Right hindlimb (tissue), 1 donor: ENCODE data around the gene SH3BGRL3.
"Not testable (repeated sequence)": the region's sequence is repeated elsewhere in the genome, so short reads cannot be mapped to it uniquely, and the experiment has no call there.

Source experiments
- DNase-seq: peaks from one replicate; pipeline ENCODE4 v3.0.0-alpha.2; 2018

The SH3BGRL3 gene

DNA sequence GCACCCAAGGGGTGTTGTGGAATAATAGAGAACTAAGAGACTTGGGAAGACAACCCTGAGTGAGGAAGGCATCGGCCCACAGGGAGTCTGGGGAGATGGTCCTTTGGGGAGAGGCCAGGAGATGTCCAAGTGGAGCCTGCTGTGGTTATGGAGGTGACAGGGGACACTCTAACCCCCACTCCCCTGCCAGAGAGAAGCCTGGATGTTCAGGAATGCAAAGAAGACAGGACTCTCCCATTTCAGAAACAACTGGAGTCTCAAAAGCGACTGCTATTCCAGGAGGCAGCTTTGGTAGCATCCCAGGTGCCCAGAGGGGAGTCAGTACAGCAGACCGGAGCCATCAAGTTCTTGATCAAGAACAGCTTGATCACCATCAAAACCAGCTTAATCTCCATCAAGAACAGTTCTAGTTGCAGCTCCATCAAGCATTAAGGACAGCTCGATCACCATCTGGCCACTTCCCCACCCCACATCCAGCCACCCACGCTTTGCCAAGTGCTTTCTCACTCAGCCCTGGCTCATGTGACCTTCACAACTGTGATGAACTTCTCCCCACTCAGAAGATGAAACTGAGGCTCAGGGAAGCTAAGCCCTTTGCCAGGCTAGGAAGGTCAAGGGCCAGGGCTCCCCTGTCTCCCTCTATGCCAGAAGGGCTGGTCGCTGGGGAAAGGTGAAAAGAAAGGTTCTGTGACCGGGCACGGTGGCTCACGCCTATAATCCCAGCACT is 38.6 kb downstream of the SH3BGRL3 start:
- DNase-seq, result no peak

GRCh38 chr1:26320896-26321295 is 41.0 kb downstream of the SH3BGRL3 start:
- DNase-seq, result no peak

GRCh38 chr1:26321315-26322041 is 41.6 kb downstream of the SH3BGRL3 start:
- peak; percentile 91 for DNase-seq

GRCh38 chr1:26322042-26322331 is 42.1 kb downstream of the SH3BGRL3 start:
- no peak for DNase-seq

GRCh38 chr1:26323382-26323781 is 43.5 kb downstream of the SH3BGRL3 start:
- no peak for DNase-seq

- DNase-seq, result no peak
Measured at GRCh38 chr1:26324550-26324949, 44.7 kb downstream of the SH3BGRL3 start.

GRCh38 chr1:26327956-26328362 is 48.1 kb downstream of the SH3BGRL3 start:
- no peak for DNase-seq

DNA sequence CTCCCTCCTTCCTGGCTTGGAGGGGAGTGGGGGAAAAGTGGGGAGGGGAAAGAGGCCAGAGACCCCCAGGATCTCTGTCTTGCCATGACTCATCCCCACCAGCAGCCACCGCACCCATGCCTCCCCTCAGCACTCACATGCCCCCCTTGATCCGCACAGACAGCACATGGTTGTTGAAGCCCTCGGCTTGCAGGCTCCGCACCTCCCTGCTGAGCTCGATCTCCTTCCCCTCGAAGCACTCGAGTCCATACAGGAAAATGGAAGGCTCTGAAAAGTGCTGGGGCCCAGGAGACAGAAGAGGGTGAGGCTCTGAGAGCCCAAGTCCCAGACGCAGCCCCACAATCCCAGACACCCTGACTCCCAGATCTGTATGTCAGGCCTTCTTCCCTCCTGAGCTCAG is 48.7 kb downstream of the SH3BGRL3 start:
- DNase-seq, result no peak

DNA sequence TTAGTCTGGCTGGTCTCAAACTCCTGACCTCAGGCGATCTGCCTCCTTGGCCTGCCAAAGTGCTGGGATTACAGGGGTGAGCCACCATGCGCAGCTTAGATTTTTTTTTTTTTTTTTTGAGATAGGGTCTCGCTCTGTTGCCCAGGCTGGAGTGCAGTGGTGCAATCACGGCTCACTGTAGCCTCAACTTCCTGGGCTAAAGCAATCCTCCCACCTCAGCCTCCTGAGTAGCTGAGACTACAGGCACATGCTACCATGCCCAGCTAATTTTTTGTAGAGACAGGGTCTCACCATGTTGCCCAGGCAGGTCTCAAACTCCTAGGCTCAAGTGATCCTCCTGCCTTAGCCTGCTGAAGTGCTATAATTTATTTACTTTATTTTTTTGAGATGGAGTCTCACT is 49.5 kb downstream of the SH3BGRL3 start:
- not testable (repeated sequence) for DNase-seq

DNA sequence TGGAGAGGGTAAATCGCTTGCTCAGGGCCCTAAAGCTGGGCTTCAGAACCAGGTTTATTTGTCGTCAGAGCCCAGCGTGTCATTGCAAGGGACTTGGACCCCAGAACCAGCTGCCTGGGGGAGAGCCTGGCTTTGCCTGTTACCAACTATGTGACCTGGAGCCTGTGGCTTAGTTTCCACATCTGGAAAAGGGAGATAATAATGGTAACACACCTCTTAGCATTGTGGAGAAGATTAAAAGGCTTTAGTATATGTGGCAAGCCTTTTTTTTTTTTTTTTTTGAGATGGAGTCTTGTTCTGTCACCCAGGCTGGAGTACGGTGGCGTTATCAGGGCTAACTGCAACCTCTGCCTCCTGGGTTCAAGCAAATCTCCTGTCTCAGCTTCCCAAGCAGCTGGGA is 50.4 kb downstream of the SH3BGRL3 start:
- no peak for DNase-seq
